Tongue (tissue), 2 donors: ENCODE measurements around the gene CENPP. TPM values are rescaled to one million over a fixed set of nuclear protein-coding genes. Genes with fewer than 3 reads are reported as not detected.

Source experiments
- DNase-seq: peaks from one replicate; pipeline ENCODE4 v3.0.0-alpha.2; 2015
- total RNA-seq: library from RNA; depleted of rRNA; stranded (reverse); fragments of >200 nt; gene quantifications from one replicate; pipeline ENCODE4 v1.2.3, GENCODE V29; 2014

Gene CENPP
- total RNA-seq, result 7.7 TPM

DNA sequence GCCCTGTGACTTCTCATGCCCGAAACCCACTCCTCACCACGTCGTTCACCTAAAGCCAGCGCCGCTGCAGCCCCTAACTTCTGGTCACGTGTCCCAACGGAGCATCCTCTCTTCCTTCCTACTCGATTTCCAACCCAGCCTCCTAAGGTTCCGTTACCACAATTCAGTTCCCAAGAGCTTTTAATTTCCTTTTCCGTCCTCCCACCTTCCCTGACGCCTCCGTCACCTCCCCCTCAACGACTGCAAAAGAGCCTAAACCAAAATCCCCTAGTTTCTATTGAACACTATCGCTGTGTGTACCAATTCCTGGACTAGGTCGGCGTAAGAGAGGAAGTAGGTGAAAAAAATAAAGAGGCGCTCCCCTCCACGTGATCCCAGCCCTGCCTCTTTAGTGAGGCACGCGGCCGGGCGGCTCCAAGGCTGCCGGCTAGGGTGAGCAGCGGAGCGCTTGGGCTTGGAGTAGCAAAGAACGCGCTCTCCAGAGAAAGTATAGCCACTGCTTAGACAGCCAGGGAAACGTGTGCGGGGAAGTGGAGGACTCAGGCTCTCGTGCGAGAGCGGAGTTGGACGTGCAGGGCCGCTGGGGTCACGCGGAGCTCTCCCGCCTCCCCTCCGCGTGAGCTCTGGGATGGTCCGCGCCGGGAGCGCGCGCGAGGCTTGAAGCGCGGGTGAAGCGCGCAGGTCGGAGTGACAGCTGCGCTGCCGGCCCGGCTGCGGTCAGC, at the start of gene CENPP, which contains the start of gene NOL8:
Gene CENPP, plus strand, starts transcription at position 685 of the 722 bp plus-strand sequence.
Gene NOL8, minus strand, starts transcription at position 82 of the 722 bp plus-strand sequence. CDS start 1,189 bp downstream, outside the sequence.
- DNase-seq, result peak; percentile 96

DNA sequence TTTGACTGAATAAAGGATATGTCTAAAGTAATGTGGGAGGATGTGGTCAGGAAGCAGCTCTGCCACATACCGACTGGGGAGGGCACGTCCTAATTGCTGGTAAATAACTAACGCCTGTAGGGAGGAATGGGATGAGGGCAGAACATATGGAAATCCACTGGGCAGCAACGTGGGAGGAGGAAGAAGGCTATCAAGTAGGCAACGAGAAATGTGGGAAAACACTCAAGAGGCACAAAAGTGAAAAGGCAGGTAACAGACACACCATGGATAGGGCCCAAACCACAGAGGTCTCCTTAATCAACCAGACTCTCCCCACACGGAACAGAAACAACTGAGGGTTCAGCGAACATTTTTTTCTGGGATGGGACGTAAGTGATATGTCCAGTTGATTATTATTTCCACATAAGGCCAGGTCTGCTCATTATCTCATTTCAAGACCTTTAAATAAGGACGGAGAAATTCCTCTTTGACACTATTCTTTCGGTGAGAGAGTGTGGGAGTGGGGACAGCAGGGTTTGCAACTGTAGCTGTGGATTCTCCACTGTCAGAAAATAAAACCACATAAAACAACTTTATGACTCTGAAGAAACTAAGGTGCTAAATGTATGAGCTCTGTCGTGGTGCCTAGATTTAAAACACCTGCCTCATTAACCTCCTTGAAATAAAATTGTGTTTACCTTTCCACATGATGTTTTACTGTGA, 49.3 kb upstream of the CENPP start:
- DNase-seq, result no peak

DNA sequence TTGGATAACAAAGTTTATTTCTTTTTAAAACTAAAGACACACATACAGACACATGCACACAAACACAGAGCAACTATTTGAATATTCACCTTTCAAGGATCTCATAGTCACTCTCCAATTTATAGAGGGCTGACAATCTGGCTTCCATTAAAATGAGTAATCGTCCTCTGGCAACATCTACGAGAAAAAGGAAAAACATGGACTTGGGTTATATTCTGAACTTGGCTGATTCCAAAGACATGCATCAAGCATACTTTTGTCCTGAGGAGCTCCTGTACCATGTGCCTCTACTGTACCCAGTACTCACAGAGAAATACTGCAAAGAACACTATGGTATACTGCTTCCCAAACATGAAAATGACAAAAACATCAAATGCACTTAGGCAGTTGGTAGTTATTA, 47.6 kb upstream of the CENPP start:
- no peak for DNase-seq

DNA sequence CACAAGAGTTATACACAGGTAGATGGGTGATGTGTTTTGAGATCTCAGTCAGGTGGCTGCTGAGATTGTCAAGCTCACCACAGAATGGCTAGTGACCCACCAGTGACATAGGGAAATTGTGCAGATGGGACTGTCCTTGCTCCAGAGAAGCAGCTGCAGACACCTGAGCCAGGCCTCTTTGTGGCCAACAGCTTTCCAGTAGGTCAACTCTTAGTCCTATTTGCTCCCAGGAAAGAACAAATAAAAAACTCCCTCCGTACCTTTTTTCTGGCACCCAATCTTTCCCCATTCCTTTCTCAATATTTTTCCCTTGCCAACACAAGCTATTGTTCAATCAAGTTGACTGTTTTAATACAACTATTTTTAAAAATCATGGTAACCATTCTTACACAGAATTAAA, 46.5 kb upstream of the CENPP start:
- no peak for DNase-seq

DNA sequence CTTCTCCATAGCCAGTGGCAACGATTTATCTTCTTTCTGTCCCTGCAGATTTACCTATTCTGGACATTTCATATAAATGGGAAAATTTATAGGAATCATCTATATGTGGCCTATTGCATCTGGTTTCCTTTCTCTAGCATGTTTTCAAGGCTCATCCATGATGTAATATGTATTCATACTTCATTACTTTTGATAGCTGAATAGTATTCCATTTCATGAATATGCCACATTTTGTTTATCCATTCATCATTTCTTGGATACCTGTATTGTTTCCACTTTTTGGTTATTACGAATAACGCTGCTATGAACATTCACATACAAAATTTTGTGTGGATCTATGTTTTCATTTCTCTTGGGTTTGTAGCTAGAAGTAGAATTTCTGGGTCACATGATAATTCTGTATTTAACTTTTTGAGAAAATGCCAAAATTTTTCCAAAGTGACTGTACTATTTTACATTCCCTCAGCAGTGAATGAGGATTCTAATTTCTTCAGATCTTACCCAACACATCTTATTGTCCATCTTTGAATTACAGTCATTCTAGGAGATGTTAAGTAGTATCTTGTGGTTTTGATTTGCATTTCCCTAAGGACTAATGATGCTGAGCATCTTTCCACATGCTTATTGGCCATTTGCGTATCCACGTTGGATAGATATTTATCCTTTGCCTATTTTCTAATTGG, 35.9 kb upstream of the CENPP start:
- no peak for DNase-seq

DNA sequence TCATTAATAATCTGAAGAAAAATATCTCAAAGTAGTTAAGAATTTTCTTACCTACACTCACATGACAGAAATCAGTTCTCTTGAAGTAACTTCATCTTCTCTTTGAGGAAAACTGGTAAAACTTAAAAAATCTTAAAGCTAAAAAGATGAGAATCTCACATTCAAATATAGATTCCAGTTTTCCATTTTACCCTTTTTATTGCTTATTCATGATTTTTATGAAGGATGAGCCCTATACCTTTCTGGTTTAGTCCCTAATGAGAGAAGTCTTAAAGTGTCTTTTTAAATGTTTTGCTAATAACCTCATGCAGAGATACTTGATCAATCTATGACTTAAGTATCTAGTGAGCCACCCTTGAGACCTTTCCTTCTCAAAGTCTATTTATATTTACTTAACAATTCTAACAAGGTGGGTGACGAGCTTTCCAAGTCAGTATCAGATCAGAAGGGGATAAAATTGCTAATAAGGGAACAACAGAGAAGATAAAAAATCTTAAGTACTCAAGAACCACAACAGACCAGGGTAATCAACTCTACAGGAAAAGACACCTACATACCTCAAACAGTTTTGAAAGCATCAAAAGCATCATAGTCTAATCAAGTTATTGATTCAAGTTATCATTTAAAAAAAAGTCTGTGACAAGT, 34.8 kb upstream of the CENPP start:
- DNase-seq, result no peak

DNA sequence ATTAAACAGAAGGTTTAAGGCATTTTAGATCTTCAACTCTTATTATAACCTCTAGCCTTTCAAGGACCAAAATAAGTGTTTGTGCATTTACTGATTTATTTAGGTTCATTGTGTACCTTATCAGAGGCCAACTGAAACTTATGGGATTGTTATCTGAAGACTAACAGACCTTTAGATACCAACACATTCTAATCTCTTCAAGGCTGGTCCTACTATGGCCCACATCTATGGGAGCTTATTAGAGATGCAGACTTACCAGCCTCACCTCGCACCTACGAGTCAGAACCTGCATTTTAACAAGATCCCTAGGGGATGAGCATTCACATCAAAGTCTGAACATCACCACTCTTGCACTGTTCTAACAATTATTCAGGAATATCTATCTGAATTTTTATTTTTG, 34.2 kb upstream of the CENPP start:
- DNase-seq, result no peak

DNA sequence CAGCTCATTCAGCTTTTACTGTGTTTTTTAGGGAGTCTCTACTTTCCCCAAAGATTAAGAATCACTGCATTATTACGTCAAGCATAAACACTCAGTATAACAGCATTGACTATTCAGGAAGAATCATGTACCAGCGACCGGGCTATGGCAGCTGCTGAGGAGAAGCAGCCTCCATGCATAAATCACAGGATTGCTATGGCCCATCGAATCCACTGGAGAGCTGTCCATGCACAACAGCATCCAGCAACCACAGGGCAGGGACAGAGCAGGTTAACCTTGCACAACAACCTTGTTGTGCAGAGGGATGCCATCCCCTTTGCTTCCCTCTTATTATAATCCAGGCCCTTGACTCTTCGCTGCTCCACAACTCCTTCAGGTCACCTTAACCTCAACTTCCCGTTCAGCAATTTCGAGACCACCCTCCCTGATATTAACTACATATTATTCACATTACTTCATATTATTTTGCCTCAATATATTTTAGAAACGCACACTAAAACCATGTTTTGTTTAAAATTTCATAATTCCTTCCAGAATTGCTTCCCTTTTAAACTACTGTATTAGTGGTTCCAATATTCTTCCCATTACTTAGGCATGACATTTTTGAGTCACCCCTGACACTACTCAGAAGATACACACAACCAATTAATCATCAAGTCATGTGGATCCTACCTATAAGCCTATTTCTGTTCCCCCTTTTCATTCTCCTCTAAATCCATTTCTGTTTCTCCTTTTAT, 33.2 kb upstream of the CENPP start:
- no peak for DNase-seq

DNA sequence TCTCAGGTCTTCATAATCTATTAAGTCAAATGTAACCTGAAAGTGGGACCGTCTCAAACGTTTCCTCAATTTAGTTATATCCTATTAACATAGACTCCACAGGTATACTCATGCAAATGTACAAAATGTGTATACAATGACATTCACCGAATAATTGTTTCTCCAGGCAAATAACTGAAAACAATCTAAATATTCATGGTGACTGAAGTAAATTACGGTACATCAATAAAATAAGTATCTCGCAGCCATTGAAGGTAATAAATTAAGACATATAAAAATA, 32.7 kb upstream of the CENPP start:
- no peak for DNase-seq

DNA sequence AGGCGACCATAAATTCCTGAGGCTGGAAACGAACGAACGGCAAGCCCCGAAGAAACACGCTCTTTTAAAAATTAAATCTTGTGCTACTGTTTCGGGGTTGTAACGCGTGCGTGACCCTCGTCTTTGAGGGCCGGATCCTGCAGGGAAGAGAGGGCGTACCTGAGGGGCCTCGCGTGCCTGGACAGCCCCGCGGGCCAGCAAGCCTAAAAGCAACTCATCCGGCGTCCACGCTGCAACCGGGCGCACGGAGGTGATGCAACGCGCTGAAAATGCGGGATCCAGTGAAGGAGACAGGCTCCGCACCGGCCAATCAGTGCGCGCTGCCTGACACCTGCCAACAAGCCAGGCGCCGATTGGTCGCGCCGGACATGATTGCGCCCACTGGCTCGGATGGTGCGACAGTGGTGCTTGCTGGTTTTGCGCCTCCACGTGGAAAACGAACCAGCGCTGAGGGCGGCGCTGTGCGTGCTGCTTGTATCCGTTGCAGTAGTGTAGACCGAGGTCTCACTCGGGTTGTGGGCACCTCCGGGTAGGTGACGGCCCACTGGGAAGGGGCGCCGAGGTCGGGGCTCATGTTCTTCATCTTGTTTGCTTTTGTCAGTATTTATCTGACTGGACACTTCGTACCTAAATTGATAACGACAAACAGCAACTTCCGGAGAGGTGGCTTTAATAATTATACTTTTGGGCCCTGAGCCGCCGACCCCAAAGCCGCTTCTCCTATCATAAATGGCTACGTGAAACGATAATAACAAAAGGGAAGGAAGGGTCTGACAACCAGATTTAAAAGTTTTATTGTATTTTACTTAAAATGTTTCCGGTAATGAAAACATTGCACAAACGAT, 32.1 kb upstream of the CENPP start, which contains the start of gene IARS1:
Gene IARS1, minus strand, starts transcription at position 246 of the 845 bp plus-strand sequence. CDS start 4,278 bp downstream, outside the sequence.
- DNase-seq, result peak; percentile 99

DNA sequence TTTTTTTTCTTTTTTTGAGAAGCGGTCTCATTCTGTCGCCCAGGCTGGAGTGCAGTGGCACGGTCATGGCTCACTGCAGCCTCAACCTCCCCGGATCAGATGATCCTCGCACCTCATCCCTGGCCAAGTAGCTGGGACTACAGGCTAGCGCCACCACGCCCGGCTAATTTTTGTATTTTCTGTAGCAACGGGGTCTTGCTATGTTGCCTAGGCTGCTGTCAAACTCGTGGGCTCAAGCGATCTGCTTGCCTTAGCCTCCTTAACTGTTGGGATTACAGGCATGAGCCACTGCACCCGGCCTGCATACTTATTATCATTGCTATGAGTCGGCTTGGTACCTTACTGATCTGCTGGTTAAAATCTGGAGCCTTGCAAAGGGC, 31.5 kb upstream of the CENPP start:
- peak; percentile 5 for DNase-seq

DNA sequence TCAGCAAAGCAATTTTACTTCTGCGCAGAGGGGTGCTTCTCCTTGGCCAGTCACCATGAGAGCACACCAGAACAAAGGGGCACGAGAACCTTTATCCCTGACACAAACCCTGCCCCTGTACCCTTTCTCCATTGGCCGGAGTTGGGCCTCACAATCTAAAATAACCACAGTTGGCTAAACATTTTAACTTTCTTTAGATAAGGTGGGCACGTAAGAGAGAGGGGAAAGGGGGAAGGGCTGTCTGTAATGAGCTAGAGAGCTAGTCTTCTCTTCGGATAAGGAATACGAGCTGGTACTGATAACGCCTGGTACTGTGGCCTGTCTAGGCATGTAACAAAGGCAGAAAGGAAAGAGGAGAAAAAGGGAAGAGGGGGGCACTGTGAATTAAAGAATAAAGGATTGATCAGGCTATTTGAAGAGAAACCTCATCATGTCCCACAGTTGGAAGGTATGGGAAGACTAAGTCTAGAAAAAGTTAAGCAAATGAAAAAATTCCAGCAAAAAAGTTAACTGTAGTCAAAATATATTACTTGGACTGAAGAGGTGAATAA, 30.4 kb upstream of the CENPP start:
- DNase-seq, result no peak

DNA sequence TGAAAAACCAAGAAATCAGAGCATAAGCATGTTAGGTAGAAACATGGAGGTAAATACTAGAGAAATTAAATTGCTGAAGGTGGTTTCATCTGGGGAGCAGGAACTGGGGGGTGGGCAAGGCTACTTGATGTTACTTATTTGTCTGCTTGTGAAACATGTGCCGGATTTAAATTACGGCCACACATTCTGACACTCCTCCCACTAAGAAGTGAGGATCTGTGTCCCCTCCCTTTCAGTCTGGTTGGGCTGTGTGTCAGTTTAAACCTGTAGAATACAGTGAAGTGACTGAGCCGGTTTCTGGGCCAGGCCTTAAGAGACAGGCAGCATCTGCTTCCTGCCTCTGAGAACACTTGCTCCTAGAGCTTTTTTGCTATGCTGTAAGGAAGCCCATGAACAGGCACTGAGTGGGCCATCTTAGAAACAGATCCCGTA, 29.9 kb upstream of the CENPP start:
- peak; percentile 8 for DNase-seq

DNA sequence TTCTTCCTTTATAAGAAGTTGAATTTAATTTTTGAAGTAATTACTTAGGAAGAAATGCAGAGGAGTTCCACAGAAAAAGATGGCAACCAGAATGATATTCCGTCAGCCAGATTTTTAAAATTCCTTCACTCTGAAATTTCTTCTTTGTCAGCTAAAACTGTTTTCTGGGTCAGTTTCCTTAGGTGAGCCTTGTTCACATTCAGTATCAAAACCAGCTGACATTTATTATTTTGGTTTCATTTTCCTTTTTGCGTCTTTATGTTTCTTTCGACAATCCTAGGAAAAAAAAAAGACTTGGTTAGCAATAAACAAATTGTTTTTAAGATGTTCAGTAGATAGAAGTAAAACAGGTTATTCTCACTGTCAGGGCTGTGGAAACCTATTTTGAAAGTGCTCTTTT, 28.1 kb upstream of the CENPP start:
- DNase-seq, result no peak

DNA sequence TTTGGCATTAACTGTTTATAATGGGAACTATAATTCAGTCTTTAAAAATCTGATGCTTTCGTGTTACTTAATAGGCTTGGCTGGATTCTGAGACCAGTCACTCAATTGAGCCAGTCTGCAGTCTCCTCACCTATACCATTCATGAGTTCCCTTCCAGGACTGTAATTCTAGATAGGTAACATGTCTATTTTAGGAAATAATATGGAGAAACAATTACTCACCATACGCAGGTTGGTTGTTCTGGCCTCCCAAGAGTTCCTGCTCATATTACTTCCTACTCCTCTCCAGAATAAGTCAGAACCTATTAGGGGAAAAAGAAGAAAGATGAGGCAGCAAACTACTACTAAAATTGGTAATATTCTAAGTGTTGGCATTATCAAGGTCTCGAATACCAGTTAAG, 27.7 kb upstream of the CENPP start:
- no peak for DNase-seq

DNA sequence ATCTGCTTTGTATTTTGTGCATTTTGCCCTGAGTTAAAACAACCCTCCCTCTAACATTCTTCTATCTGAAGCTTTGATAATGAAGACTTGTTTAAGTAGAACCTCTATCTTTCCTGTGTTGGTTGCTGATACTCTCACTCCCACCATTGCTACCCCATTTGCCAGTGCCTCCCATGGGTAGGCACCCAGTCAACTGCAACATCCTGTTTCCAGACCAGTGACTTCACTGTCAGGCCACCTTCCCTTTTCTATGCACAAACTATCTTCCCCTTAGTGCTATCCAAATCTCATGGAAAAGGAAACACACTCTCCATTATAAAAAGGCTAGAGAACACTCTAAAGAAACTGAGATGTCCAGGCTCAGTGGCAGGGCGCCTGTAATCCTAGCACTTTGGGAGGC, 26.6 kb upstream of the CENPP start:
- DNase-seq, result no peak

DNA sequence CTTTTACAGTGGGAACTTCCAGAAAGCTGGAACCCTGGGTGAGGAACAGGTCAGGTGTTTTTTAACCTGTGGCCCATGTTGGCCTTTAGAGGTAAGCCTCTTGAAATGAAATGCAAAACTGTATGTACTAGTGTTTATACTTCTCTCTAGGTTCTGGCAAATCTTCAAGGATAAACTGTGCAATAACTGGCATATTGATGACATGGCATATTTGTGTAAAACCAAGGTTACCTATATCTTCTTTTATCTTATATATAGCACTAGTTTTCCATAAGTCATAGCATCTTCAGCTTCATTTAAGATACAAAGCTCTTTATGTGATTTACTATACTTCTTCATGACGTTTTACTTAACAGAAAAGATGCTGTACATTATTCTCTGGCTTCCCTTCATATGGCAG, 24.8 kb upstream of the CENPP start:
- DNase-seq, result no peak

DNA sequence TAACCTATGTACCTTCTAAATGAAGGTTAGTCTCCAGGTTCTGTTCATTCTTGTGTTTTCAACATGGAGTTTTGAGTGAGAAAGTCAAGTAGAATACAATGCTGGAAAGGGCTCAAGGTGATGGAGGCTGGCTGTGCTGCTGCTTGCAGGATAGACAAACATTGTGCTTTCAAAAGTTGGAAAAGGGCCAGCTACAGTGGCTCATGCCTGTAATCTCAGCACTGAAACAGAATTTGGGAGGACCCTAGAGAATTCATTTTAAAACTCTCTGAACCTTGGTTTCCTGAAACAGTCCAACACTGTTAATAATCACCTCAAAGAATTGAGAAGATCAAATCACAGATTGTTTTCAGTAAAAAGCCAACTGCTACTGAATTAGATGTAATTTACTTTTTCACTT, 16.9 kb upstream of the CENPP start:
- DNase-seq, result no peak

DNA sequence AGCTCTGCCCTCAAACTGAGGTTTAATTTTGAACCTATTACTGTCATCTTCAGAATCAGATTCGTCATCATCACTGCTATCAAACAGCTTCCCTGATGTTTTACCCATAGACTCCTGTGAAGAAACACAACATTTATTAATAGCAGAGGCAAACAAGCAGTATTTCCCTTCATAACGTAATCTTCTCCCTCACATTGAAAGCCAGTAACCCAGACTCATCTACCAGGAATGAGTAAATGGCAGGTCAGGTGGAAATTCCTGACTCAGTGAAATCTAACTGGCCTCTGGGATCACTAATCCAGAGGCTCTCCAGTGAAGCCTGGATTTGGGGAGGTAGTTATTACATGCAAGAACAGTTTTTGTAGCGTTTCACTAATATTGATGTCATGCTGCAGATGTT, 15.2 kb upstream of the CENPP start:
- no peak for DNase-seq

DNA sequence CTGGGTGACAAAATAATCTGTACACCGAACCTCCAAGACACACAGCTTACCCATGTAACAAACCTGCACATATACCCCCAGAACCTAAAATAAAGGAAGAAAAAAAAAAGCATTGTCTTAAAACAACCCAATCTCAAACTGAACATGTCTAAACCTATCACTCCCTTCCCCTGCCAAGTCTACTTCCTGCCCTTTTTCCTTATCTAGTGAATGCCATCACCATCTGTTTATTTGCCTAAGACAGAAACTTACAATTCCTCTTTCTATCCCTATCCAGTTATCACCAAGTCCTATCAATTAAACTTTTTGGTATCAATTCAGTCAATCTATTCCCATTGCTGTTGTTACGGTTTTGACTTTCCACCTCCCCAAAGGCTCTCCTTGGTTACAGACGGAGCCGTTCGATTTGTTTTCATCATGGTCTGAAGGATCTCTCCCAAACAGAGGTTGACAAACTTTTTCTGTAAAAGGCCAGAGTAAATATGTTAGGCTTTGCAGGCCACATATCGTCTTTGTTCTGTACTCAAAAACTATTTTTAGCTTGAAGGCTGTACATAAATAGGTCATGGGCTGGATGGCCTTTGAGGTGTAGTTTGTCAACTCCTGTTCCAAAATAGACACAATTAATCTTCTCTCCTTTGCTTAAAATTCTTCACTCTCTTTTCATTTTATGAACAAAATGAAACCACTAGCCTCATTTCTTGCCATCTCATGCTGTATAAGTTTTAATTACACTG, 12.7 kb upstream of the CENPP start:
- DNase-seq, result no peak
